DMS79 treated with DMSO at 0.1 percent for 48 hours (cell line): ENCODE measurements around the gene LDLRAD2.
A peak's percentile ranks its signal among the peaks of the same experiment; 100 is the strongest.
"Not testable (repeated sequence)": the region's sequence is repeated elsewhere in the genome, so short reads cannot be mapped to it uniquely, and the experiment has no call there.

Experiments used
- DNase-seq: peaks from one replicate; lab custom pipeline; 2025; lab: John Stamatoyannopoulos, UW

Gene LDLRAD2

DNA sequence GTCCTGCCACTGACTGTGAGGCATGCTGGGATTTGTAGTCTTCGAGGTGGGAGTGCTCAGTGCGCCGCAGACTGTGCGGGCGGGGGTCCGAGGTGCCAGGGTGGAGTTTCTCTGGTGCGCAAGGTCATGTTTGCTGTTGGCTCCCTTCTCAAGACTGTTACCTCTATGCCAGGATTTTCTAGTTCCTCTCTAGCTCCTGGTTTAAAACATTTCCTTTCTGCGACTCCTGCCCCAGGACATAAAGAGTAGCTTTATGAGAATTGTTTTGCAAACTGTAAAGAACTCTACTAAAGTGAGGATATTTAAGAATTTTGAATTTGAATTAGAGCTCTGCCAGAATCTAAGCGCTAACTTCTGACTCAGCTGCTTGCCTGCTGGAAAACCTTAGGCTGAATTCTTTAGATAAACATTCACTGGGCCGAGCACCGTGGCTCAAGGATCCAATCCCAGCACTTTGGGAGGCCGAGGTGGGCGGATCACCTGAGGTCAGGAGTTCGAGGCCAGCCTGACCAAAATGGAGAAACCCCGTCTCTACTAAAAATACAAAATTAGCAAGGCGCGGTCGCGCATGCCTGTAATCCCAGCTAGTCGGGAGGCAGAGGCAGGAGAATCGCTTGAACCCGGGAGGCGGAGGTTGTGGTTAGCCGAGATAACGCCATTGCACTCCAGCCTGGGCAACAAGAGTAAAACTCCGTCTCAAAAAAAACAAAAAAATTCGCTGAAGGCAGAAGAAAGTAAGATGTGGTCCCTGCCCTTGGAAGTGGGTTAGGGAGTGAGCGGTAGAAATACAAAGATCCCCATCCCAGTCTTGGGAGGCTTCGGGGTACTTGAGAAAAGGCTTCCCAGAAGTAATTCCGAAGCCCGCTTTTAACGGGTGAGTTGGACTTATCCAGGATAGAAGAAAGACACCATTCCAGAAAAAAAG lies 28.1 kb upstream of the LDLRAD2 start:
- peak; percentile 94 for DNase-seq

DNA sequence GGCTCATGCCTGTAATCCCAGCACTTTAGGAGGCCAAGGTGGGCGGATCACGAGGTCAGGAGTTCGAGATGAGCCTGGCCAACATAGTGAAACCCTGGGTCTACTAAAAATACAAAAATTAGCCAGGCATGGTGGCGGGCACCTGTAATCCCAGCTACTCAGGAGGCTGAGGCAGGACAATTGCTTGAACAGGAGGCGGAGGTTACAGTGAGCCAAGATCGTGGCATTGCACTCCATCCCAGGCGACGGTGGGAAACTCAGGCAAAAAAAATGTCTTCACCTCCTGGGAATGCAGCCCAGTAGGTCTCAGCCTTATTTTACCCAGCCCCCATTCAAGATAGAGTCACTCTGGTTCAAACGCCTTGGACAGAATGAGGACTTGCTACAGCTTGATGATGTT lies 26.3 kb upstream of the LDLRAD2 start:
- not testable (repeated sequence) for DNase-seq

DNA sequence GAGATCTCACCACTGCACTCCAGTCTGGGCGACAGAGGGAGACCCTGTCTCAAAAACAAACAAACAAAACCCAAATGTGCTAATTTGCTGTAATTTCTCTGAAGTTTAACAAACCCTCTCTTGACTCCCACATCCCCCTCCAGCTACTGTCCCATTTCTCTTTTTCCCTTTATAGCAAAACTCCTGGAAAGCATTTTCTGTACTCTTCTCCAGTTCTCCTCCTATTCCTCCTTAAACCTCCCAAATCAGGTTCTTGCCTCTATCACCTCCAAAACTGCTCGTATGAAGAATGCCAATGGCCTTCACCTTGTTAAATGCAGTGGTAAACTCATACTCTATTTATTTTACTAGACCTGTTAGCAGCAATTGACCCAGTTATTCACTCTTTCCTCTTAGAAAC lies 25.4 kb upstream of the LDLRAD2 start:
- DNase-seq: no peak

DNA sequence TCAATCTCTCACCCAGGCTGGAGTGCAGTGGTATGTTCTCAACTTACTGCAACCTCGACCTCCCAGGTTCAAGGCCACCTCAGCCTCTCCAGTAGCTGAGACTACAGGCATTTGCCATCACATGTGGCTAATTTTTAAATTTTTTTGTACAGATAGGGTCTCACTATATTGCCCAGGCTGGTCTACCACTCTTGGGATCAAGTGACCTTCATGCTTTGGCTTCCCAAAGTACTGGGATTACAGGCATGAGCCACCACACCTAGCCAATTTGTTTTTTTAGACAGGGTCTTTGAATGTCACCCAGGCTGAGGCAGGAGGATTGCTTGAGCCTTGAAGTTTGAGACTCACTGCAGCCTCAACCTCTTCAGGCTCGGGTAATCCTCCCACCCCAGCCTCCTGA lies 19.0 kb upstream of the LDLRAD2 start:
- DNase-seq: no peak

DNA sequence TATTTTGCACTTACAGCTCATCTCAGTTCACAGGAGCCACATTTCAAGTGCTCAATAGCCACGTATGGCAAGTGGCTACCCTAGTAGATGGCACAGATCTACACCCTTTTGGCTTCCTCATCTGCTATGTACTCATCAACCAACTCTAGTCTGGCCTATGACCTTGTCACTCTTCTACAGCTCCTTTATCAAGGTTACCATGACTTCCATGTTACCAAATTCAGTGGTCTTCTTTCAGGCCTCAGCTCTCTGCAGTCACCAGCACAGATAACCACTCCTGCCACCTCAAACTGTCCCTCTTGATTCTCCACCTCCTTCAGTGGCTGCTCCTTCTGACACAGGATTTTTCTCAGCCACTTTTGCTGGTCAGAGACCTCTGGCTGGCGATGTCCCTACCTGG lies 17.4 kb upstream of the LDLRAD2 start:
- DNase-seq: no peak

DNA sequence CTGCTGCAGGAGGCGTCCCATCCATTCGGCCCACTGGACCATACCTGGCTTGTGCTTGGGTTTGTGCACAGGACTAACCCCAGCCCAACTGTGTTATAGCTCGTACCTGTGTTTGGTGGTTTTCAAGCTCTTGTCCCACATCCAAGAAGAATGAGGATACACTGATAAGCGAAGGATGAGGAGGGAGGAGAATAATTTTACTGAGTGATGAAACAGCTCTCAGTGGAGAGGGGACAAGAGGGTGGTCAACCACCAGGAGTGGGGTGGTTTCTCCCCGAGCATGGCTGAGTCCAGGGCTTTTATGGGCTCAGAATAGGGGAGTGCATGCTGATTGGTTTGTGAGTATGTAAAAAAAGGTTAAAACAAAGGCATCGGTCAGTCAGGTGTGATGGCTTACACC lies 17.0 kb upstream of the LDLRAD2 start:
- no peak for DNase-seq

DNA sequence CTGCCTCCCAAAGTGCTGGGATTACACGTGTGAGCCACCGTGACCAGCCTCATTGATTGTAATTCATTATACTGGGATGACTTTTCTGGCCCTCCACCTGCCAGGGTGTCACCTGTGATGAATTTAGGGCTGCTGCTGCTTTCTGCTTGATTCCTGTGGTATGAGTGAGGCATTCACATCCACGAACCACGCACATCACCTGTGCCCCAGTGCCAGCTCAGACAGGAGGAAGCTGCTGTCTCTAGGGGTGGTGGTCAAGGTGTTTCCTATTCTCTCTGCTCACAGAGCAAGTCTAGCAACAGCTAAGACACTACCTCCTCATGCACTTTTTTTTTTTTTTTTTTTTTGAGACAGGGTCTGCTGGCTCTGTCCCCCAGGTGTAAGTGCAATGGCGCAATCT lies 12.3 kb upstream of the LDLRAD2 start:
- DNase-seq: no peak

DNA sequence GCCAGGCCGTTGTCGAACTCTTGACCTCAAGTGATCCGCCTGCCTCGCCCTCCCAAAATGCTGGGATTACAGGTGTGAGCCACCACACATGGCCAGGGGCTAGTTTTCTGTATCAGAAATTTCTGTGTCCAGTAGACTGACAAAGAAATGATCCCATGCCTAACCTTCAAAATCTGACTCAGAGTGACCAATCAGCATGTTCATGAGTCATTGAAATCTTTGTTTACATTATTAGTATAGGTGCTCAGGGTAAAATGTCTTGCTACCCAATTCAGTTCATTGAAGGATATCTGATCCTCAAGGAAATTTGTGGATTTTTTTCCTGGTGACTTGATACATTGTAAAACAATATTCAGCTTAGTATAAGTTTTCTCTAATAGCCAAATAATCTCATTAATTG lies 11.0 kb upstream of the LDLRAD2 start:
- no peak for DNase-seq

DNA sequence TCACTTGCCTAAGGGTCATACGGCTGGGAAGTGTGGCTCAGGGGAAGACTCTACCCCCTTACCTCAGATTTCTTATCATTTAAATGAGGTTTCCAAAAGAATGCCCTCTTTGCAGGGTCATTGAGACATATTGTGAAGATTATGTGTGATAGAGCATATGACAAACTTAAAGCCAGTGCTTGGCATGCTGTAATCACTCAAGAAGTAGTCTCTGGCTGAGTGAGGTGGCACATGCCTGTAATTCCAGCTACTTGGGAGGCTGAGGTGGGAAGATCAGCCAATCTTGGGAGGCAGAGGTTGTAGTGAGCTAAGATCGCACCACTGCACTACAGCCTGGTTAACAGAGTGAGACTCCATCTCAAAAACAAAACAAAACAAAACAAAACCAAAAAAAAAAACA lies 7.5 kb upstream of the LDLRAD2 start:
- no peak for DNase-seq

DNA sequence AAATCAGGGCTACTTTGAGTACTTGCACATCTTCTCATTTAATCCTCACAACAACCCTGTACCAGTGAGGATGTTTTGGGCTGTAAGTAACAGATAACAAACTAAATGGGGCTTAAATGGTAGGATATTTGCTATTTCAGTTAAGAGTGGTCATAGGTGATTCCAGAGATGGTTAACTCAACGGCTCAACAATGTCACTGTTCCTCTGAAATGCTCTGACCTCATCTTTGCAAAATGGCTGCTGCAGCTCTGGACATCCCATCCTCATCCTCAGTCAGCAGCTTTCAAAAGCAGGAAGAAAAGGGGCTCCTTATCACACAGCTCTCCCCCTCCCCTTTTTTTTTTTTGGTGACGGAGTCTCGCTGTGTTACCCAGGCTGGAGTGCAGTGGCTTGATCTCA lies 1.5 kb downstream of the LDLRAD2 start:
- DNase-seq: no peak

DNA sequence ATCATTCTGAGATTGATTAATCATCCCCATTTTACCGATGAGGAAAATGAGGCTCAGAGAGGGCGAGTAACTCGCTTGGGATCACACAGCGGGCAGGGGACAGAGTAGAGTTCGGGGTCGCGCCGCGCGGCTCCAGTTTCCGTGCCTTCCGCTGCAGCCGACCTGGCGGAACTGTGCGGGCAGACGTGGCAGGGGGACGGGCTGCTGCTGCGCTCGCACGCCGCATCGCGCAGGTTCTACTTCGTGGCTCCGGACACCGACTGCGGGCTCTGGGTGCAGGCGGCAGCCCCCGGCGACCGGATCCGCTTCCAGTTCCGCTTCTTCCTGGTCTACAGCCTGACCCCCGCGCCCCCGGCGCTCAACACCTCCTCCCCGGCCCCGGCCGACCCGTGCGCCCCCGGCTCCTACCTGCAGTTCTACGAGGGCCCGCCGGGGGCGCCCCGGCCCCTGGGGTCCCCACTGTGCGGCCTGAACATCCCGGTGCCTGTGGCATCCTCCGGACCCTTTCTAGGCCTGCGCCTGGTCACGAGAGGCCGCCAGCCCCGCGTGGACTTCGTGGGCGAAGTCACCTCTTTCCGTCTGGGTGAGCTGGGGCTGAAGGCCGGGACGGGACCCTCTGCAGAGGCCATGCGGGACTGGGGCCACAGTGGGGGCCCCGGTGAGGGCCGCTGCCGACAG lies 2.3 kb downstream of the LDLRAD2 start:
- DNase-seq: no peak

DNA sequence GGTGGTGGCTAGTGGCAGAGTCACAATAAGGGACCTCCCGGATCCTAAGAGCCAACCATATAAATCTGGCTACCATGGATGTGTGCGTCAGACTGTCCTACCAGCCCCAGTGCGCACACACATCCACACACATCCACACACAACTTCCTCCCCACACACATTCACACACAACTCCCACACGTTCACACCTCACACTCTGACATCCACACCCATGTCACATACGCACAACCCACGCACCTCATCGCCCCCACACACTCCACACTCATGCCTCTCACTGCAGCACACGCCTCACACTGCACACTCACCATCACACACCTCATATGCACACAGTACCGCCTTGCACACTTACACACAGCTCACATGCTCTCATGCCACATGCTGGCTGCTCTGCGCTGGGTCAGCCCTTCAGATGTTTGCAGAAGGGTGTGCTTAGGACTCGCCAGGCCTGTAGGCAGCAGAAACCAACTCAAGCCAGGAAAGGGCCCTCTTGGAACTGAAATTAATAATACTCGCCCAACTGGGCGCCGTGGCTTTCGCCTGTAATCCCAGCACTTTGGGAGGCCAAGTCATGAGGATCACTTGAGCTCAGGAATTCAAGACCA lies 3.0 kb downstream of the LDLRAD2 start:
- DNase-seq: no peak

DNA sequence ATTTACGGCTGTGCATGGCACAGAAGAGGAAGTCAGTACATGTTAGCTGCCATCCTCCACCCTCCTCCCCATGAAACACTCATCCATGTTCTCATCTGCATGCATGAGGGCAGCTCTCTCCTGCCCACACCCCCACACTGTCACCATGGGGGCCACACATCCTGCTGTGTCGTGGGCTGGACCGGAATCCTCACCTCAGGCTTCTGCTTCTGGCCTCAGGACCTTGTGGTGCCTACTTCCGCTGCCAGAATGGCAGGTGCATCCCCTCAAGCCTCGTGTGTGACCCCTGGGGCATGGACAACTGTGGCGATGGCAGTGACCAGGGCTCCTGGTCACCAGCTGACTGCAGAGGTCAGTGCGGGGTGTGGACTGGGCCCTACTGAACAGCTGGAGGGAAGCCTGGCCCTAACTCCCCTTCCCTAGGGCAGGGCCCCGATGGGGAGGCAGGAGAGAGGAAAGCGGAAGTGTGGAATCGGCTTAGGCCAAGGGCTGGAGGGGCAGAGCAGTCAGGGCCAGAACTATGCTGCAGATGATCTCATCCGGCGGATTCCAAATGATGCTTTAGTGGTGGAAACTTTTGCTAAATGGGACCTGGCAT lies 3.8 kb downstream of the LDLRAD2 start:
- DNase-seq: no peak

DNA sequence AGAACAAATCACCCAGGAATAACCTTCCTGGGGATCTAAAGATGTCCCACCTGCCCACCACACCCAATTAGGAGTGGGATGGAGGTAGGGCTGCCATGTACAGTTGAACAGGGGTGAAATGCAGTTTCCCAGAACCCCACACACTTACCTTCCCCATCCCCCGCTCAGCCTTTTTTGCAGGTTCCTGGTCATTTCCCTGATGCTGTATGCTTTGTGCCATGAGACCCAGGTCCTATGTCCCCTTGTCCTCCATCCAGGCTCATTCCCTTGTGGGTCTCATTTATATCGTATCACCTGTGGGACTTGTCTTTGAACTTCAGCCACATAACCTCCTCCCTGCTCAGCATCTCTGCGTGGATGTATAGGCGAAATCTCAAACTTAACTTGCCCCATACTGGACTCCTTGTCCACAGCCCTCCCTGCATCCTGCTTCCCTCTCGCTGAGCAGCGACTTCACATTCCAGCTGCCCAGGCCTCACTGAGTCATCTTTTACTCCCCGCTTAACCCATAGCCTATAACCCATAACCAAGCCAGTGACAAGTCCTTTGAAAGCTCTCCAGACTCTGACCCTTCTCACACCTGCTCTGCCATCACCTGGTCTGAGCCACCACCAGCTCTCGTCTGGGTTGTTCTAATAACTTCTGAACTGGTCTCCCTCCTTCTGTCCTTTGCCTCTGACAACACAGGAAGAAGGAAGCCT lies 4.7 kb downstream of the LDLRAD2 start:
- DNase-seq: no peak

DNA sequence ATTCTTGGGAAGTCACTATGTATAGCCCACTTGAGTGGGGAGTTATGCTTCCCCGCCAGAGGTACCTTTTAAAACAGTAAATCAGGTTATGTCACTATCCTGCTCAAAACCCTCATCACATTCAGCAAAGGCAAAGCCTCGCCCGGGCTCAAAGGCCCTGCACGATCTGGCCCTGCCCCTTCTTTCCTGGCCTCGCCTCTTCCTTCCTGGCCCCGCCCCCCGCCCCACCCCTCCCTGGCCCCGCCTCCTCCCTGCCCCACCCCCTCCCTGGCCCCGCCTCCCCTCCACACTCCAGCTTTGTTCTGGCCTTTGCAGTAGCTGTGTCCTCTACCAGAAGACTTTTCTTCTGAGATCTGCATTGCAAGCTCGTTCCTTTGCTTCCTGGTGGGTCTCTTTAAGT lies 6.6 kb downstream of the LDLRAD2 start:
- no peak for DNase-seq

DNA sequence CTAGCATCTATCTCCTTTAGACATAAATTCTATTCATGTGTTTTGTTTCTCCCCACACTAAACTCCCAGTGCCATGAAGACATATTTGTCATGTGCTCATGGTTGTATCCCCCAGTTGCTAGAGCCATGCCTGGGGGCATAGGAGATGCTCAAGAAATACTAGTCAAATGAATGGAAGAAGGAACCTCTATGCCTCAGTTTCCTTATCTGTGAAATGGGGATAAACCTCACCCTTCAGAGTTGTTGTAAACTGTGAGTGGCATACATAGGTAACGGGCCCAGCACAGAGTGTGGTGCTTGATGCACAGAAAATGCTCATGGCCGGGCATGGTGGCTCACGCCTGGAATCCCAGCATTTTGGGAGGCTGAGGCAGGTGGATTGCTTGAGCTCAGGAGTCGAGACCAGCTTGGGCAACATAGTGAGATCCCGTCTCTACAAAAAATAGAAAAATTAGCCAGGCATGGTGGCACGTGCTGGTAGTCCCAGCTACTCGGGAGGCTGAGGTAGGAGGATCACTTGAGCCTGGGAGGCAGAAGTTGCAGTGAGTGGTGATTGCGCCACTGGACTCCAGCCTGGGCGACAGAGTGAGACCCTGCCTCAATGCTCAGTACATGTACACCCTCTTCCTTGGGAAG lies 8.7 kb downstream of the LDLRAD2 start:
- DNase-seq: no peak

DNA sequence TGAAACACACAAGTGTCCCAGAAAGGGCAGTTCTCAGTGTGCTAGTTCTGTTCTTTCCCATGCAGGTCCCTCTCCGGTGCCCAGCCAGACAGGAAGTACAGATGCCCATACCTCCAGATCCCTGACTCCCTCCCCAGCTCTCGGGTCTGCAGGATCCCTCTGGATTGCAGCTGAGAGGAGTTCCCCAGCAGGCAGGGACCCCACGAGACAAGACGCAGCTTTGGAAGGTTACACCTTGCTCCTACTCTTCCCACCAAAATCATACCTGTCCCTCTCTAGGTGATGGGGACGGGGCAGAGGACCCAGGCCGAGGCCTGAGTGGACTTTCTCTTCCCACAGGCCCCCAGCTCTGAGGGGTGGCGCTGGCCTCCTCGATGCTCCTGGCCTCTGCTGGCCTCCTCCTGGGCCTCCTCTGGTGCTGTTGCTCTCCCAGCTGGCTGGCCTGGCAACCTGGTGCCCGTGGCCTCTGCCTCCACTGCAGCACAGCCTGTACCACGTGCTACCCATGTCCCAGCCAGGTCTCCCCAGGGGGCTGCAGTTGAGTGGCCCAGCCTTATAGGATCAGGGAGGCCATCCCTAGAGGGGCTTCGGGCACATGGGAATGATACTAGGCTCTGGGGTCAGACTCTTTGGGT lies 9.4 kb downstream of the LDLRAD2 start:
- DNase-seq: no peak

DNA sequence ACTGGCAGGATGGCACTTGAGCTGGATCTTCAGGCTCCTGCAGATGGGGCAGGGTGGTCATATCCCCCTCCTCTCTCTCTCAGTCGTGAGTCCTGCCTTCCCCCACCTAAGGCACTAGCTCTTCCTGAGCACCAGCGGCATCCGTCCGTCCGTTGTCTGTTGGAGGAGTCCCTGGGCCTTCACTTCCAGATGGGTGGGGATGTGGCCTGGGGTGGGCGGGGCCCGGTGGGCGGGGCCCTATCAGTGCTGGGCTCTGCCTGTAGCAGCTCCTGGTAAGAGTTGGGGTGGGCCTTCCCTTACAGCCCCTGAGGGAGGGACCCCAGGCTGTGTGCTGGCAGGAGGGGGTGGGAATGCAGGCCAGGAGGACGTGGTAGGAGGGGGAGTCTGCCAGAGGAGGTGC lies 10.3 kb downstream of the LDLRAD2 start:
- no peak for DNase-seq

DNA sequence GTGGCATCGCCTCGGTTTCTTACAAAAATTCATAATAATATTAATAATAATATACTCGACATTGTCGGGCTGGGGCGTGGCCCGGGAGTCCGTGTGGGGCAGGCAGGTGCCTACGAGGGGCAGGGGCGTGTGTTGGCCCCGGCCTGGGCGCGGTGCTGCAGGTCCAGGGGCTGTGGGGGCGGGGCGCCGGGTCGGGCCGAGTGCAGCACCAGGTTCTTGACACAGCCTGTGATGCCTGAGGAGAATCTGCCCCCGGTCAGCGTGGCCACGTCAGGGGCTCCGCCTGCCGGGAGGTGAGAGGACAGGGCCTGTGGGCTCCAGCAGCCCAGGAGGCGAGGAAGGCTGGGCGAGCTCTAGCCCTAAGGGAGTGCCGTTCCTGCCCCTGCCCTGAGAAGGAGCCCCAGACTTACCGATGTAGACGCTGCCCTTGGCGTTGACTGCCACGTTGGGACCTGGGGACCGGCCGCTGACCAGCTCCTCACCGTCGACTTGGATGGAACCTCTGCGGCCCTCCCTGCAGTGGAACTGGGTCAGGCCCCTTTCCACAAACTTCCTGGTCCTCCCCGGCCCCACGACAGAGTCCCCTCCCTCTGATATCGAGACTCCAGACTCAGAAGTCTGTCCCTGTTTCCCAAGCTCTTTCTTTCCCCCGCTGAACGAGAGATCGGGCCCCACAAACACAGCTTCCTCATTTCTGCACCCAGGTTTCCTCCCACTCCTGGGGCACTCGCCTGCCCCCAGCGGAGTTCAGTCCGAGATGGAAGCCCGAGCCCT lies 11.3 kb downstream of the LDLRAD2 start:
- DNase-seq: no peak

DNA sequence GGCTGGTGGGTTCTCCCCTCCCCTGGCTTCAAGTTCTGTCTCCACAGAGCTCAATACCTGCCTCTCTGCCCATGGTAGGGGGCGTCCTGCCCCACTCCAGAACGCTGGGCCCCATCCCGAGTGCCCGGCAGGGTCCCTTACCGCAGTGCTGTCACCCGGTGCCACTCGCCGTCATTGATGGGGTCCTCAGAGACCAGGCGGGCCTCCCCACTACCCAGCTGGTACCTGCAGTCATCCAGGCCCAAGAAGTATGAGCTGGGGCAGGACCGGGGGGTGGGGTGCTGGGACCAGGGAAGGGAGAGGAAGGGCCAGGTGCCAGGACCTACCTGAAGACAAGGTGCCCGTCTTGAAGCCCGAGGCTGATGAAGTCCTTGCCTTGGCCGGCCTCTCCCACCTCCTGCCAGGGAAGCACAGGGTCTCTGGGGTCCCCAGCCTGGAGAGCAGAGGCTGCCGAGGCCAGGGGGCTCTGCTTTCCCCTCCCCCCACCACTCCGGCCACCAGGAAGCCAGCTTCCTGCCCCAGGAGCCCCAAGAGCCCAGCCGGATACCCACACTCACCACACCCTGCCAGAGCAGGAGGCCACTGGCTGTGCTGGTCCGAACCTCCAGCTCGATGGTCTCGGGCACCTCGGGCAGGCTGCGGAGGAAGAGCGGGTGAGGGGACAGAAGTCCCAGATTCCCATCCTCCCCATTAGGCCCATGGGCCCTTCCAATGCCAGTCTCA lies 12.1 kb downstream of the LDLRAD2 start:
- DNase-seq: no peak
